IPS-15b (cell line): ENCODE data around the gene SYNDIG1.
"Not testable (repeated sequence)": the region's sequence is repeated elsewhere in the genome, so short reads cannot be mapped to it uniquely, and the experiment has no call there.

Experiments
- H3K27me3 ChIP-seq: one replicate; pipeline ENCODE4 v1.6.1; 2013; ENCODE audit warnings: low read length; ENCODE audit not compliant: control insufficient read depth, insufficient read depth
- H3K36me3 ChIP-seq: one replicate; pipeline ENCODE4 v1.6.1; 2013; ENCODE audit warnings: low read length; ENCODE audit not compliant: control insufficient read depth, insufficient read depth
- H3K4me1 ChIP-seq: one replicate; pipeline ENCODE4 v1.6.1; 2013; ENCODE audit warnings: mild to moderate bottlenecking, low read length; ENCODE audit not compliant: control insufficient read depth, insufficient read depth
- H3K4me3 ChIP-seq: one replicate; pipeline ENCODE4 v1.5.1; 2013; ENCODE audit warnings: low read depth, low read length
- H3K9ac ChIP-seq: one replicate; pipeline ENCODE4 v1.6.1; 2013; ENCODE audit warnings: low read depth, mild to moderate bottlenecking, low read length
- H3K9me3 ChIP-seq: one replicate; pipeline ENCODE4 v1.6.1; 2013; ENCODE audit warnings: mild to moderate bottlenecking, low read length; ENCODE audit not compliant: control insufficient read depth, insufficient read depth

SYNDIG1 gene

DNA sequence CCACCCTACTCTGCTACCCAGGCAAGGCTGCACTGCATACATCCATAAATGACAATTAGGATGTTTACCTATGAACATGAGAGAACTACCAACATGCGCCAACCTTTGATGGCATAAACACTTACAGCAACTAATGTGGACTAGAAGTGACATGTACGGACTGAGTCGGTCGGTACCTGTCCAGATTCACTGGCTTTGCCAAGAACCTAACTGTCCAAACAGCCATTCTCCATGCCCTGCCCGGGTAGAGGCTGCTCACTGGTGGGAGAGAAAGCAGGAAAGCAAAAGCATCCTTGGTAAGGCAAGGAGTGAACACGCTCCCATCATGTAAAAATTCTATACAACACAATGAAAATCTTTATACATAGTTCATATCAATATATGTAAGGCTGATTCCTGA is 30.0 kb downstream of the SYNDIG1 start:
- Histone ChIP-seq H3K36me3 (no peaks in the 10 kb centered on the region), H3K4me3 (no peak overlapping the region), H3K9me3 (no peaks in the 10 kb centered on the region), H3K9ac (no peak overlapping the region), H3K27me3 (no peaks in the 10 kb centered on the region), H3K4me1 (no peaks in the 10 kb centered on the region)

DNA sequence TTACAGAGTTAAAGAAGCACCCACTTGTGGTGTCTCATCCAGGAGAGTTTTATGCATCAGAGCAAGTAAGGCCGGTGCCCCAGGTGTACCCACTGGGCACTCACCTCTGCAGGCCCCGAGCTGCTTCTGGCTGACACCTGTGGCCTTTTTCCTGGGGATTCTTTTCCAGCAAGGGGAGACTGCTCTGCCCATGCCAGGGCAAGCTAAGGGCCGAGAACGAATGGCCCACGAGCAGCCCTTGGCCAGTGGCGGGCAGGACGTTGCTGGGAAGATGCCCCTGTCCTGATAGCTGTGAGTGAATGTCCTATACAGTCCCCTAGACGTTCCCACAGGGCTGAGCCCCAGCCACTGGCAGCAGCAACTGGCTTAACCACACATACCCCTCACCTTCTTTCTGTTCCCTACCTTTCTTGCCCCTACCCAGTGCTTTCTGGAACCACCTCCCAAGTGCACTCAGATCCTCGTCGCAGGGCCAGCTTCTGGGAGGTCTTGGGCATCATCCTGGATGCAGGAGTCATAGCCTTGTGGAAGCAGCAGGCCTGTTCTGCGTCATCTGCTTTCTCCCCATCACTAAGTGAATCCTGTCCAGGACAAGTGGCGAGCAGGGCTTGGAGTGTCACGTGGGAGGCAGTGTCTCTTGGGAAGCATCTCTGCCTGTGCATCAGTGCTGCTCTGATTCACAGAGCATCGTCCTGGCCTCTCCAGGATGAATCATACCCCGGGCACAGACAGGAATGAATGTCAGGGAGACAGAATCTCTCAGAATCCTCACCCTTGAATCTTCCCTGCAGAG is 32.5 kb downstream of the SYNDIG1 start:
- Histone ChIP-seq H3K9me3 (no peaks in the 10 kb centered on the region), H3K4me3 (no peak overlapping the region), H3K4me1 (no peaks in the 10 kb centered on the region), H3K9ac (no peak overlapping the region), H3K27me3 (no peaks in the 10 kb centered on the region), H3K36me3 (no peaks in the 10 kb centered on the region)

GRCh38 chr20:24502661-24503060 is 33.2 kb downstream of the SYNDIG1 start:
- Histone ChIP-seq H3K9me3 (no peaks in the 10 kb centered on the region), H3K4me1 (no peaks in the 10 kb centered on the region), H3K27me3 (no peaks in the 10 kb centered on the region), H3K4me3 (no peak overlapping the region), H3K36me3 (no peaks in the 10 kb centered on the region), H3K9ac (no peak overlapping the region)

DNA sequence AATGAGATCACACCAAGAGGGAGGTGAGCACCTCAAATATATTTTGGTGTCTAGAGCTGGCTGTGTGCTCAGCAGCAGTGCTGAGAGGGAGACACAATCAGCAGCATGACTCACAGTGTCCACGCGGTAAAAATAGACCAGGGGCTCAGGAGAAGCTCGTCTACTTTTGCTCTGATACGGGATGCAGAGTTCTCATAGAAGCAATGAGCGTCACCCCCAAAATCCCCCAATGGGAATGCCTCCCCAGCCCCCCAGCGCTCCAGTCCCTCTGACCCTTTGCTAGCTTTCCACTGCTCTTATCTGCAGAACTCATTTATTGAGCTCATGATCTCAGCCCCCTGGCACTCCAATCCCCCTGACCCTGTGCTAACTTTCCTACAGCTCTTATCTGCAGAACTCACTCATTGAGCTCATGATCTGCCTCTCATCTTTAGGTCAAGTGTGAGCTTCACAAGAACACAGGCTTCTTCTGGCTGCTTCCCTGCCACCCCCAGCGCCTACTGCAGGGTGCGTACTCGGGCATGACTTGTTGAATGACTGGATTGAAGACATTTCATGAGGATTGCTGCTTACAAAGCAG is 34.0 kb downstream of the SYNDIG1 start:
- H3K36me3 ChIP-seq: no peaks in the 10 kb centered on the region
- H3K27me3 ChIP-seq: no peaks in the 10 kb centered on the region
- H3K9me3 ChIP-seq: no peaks in the 10 kb centered on the region
- H3K4me3 ChIP-seq: no peak overlapping the region
- no peak overlapping the region for H3K9ac ChIP-seq
- no peaks in the 10 kb centered on the region for H3K4me1 ChIP-seq

GRCh38 chr20:24504331-24505285 is 35.2 kb downstream of the SYNDIG1 start:
- H3K27me3 ChIP-seq: no peaks in the 10 kb centered on the region
- H3K36me3 ChIP-seq: no peaks in the 10 kb centered on the region
- no peak overlapping the region for H3K9ac ChIP-seq
- H3K4me1 ChIP-seq: no peaks in the 10 kb centered on the region
- H3K9me3 ChIP-seq: no peaks in the 10 kb centered on the region
- no peak overlapping the region for H3K4me3 ChIP-seq

- no peak overlapping the region for H3K4me3 ChIP-seq
- H3K9me3 ChIP-seq: no peaks in the 10 kb centered on the region
- H3K9ac ChIP-seq: no peak overlapping the region
- H3K36me3 ChIP-seq: no peaks in the 10 kb centered on the region
- no peaks in the 10 kb centered on the region for H3K27me3 ChIP-seq
- H3K4me1 ChIP-seq: no peaks in the 10 kb centered on the region
Observed at GRCh38 chr20:24506146-24506545, 36.7 kb downstream of the SYNDIG1 start.

DNA sequence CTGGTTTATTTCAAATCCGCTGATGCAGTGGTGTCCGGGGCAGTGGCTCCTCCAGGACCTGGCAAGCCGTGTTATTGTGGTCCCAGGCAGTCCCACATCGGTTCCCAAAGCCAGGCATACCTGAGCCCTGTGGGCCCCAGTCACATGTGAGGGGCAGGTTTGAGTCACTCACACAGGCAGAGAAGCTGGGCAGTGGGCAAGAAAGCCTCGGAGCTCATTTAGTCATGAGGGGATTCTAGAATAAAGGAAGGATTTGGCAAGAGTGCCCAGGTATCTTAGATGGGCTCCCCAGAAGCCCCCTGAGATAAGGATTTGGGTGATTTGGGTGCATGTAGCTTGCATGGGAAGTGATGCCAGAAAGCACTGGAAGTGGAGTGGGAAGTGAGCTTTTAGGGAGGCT is 37.3 kb downstream of the SYNDIG1 start:
- H3K9me3 ChIP-seq: no peaks in the 10 kb centered on the region
- no peaks in the 10 kb centered on the region for H3K4me1 ChIP-seq
- H3K36me3 ChIP-seq: no peaks in the 10 kb centered on the region
- no peak overlapping the region for H3K9ac ChIP-seq
- H3K4me3 ChIP-seq: no peak overlapping the region
- H3K27me3 ChIP-seq: no peaks in the 10 kb centered on the region

DNA sequence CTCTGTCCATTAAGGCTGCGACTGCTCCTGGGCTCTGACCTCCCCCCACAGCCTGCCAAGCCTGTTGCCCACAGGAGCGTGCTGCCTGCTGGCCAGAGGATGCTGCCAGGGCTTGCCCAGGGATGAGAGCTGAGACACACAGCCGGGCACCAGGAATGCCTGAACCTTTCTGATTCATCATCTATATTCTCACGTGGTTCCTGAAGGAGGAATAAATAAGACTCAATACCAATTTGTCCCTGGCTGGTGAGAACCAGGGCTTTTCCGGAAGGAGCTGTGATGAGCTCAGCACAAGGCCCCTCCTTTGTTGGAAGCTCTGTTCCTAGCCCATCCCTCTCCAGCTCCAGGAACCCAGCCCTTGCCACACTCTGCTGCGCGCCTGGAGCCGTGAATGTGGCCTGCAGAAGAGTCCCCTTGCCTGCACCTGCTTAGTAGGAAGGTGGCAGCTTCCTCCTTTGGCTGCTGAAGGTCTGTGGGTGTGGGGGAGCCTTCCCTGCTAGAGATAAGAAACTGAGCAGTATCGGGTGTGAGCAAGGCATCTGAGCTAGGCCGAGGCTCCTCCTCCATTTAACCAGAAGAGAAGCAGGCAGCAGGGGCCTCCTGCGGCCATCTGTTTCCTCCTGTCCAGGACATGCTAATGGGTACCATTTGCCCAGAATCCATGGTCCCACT is 37.9 kb downstream of the SYNDIG1 start:
- no peak overlapping the region for H3K4me3 ChIP-seq
- no peaks in the 10 kb centered on the region for H3K27me3 ChIP-seq
- H3K36me3 ChIP-seq: no peaks in the 10 kb centered on the region
- no peak overlapping the region for H3K9ac ChIP-seq
- H3K9me3 ChIP-seq: no peaks in the 10 kb centered on the region
- no peaks in the 10 kb centered on the region for H3K4me1 ChIP-seq

- H3K9me3 ChIP-seq, H3K4me1 ChIP-seq, H3K27me3 ChIP-seq, H3K4me3 ChIP-seq, H3K9ac ChIP-seq, H3K36me3 ChIP-seq: not testable (repeated sequence)
Observed at GRCh38 chr20:24512441-24512840, 43.0 kb downstream of the SYNDIG1 start.

DNA sequence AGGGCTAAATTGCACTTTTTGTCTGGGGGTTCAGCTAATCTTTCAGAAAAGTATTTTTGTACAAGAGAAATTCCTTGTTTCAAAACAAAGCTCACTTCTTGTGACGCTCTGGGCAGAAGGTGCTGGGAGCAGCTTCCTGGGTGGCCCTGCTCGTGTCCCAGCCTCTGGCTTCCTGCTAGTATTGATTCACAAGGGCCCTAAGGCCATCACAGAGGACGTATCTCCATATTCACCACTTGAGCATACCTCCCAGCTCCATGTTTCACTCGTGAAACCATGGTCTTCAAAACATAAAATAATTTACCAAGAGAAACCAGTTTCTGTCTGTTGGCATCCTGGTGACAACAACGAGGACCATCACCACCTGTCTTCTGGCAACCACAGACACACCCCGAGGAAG is 49.1 kb downstream of the SYNDIG1 start:
- Histone ChIP-seq H3K36me3 (no peaks in the 10 kb centered on the region), H3K9ac (no peak overlapping the region), H3K4me3 (no peak overlapping the region), H3K27me3 (no peaks in the 10 kb centered on the region), H3K4me1 (no peaks in the 10 kb centered on the region), H3K9me3 (no peaks in the 10 kb centered on the region)

DNA sequence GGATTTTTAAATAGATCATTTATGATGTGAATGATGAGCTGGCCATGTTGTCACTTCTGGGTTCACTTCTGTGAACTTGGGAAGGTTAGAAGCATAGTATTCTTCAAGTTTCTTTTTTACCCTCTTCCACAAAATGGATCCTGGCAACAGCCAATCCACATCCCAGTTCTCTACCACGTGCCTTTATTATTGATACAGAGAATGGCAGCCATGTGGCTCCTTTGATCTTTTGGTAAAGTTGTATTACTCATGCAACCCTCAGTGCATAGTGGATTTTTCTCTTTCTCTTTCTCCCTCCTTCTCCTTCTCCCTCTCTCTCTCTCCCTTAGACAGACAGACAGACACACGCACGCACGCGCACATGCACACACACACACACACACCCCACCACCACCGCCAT is 50.0 kb downstream of the SYNDIG1 start:
- H3K4me3 ChIP-seq: no peak overlapping the region
- no peaks in the 10 kb centered on the region for H3K36me3 ChIP-seq
- H3K9ac ChIP-seq: no peak overlapping the region
- no peaks in the 10 kb centered on the region for H3K27me3 ChIP-seq
- H3K4me1 ChIP-seq: no peaks in the 10 kb centered on the region
- H3K9me3 ChIP-seq: no peaks in the 10 kb centered on the region
